SH-SY5Y (cell line): Measurements from ENCODE around the gene DUSP28.

Experiments used
- GATA2 ChIP-seq: IDR thresholded peaks from 2 replicates; pipeline ENCODE4 v1.6.1; 2011; ENCODE audit warnings: mild to moderate bottlenecking, low read depth, low read length
- GATA3 ChIP-seq: IDR thresholded peaks from 2 replicates; pipeline ENCODE4 v1.6.1; 2011; ENCODE audit warnings: low read depth, mild to moderate bottlenecking, low read length, moderate library complexity

DNA sequence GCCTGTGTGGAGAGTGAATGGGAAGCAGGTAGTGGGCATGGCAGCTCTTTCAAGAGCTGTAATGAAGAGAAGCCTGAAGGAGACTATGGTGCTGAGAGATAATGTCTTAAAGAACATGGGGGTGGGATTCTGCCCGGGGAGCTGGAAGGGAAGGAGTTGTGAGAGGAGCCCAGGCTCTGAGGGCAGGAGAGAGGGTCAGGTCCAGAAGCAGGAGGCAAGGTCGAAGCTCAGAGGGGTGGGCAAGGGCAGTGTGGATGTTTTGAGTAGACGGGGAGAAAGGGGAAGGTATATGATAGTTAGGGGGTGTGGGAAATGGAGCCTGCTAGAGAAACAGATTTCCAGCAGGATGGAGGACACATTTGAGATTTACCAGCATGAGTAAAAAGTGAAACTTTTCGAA lies 28.5 kb downstream of the DUSP28 start:
- TF ChIP-seq GATA2, result no peak
- TF ChIP-seq GATA3, result no peak
